Measurements from ENCODE around the gene SRPX2. TPM values are rescaled to one million over a fixed set of nuclear protein-coding genes. Genes with fewer than 3 reads are reported as not detected.

The SRPX2 gene
- total and polyA plus RNA-seq, 2 of the 13 experiments (the other 11 are each of a cell fraction or from before 2014, with no cell fraction given), result 1.5 to 6.7 TPM

DNA sequence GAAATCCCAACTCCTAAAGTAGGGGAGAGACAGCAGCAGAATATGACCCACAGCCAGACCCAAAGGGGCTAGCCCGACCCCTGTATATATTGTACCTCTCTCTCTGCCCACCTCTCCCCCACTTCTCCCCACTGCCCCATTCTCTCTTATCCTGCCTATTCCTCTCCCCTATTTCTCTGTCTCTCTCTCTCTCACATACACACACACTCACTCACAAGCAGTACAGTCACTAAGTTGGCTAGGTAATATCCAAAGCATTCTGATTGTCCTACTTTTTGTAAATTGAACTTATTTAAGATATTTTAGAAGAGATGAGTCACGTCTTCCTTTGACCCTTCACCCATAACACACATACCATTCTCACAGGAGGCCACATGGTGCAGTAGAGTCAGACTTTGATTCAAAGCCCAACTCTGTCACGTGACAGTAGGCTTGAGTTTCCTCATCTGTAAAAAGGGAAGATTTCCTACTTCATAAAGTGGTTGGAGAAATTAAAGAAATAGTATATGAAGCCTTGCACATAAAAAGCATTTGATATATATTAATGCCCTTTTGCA lies 29.5 kb downstream of the SRPX2 start:
- TF ChIP-seq ZNF44 (CRISPR knock-in tag; IDR thresholded peaks at IDR 0.05), result no peak
- no peak for TF ChIP-seq HNF4G (IDR thresholded peaks at IDR 0.05; ENCODE audit: borderline replicate concordance, low read depth, low read length)
- no peak for TF ChIP-seq HNF4G (CRISPR knock-in tag; IDR thresholded peaks at IDR 0.05; ENCODE audit: borderline replicate concordance, low read depth)
- no peak for TF ChIP-seq DMAP1 (CRISPR knock-in tag; IDR thresholded peaks at IDR 0.05)
- no peak for TF ChIP-seq KDM3A (CRISPR knock-in tag; IDR thresholded peaks at IDR 0.05; ENCODE audit: low read depth)
- no peak for TF ChIP-seq ZNF792 (CRISPR knock-in tag; IDR thresholded peaks at IDR 0.05)
- no peak for TF ChIP-seq MIXL1 (CRISPR knock-in tag; IDR thresholded peaks at IDR 0.05)
- TF ChIP-seq CBX1 (IDR thresholded peaks at IDR 0.05; ENCODE audit: low read depth), result no peak
- TF ChIP-seq ZNF713 (CRISPR knock-in tag; IDR thresholded peaks at IDR 0.05), result no peak
- TF ChIP-seq, protein P1, sequence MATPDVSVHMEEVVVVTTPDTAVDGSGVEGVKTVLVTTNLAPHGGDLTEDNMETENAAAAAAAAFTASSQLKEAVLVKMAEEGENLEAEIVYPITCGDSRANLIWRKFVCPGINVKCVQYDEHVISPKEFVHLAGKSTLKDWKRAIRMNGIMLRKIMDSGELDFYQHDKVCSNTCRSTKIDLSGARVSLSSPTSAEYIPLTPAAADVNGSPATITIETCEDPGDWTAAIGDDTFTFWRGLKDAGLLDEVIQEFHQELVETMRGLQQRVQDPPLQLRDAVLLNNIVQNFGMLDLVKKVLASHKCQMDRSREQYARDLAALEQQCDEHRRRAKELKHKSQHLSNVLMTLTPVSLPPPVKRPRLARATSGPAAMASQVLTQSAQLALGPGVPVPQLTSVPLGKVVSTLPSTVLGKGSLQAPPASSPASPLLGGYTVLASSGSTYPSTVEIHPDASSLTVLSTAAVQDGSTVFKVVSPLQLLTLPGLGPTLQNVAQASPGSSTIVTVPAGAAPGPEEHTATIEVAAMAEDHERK (CRISPR knock-in tag; IDR thresholded peaks at IDR 0.05; ENCODE audit: low read depth), result no peak
- TF ChIP-seq, protein P2, sequence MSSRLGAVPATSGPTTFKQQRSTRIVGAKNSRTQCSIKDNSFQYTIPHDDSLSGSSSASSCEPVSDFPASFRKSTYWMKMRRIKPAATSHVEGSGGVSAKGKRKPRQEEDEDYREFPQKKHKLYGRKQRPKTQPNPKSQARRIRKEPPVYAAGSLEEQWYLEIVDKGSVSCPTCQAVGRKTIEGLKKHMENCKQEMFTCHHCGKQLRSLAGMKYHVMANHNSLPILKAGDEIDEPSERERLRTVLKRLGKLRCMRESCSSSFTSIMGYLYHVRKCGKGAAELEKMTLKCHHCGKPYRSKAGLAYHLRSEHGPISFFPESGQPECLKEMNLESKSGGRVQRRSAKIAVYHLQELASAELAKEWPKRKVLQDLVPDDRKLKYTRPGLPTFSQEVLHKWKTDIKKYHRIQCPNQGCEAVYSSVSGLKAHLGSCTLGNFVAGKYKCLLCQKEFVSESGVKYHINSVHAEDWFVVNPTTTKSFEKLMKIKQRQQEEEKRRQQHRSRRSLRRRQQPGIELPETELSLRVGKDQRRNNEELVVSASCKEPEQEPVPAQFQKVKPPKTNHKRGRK (CRISPR knock-in tag; IDR thresholded peaks at IDR 0.05), result no peak
- TF ChIP-seq, protein P3, sequence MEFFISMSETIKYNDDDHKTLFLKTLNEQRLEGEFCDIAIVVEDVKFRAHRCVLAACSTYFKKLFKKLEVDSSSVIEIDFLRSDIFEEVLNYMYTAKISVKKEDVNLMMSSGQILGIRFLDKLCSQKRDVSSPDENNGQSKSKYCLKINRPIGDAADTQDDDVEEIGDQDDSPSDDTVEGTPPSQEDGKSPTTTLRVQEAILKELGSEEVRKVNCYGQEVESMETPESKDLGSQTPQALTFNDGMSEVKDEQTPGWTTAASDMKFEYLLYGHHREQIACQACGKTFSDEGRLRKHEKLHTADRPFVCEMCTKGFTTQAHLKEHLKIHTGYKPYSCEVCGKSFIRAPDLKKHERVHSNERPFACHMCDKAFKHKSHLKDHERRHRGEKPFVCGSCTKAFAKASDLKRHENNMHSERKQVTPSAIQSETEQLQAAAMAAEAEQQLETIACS (CRISPR knock-in tag; IDR thresholded peaks at IDR 0.05), result no peak
- TF ChIP-seq, protein P4, sequence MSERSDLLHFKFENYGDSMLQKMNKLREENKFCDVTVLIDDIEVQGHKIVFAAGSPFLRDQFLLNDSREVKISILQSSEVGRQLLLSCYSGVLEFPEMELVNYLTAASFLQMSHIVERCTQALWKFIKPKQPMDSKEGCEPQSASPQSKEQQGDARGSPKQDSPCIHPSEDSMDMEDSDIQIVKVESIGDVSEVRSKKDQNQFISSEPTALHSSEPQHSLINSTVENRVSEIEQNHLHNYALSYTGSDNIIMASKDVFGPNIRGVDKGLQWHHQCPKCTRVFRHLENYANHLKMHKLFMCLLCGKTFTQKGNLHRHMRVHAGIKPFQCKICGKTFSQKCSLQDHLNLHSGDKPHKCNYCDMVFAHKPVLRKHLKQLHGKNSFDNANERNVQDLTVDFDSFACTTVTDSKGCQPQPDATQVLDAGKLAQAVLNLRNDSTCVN (CRISPR knock-in tag; IDR thresholded peaks at IDR 0.05; ENCODE audit: borderline replicate concordance), result no peak
- TF ChIP-seq SMYD3 (CRISPR knock-in tag; IDR thresholded peaks at IDR 0.05), result no peak
- no peak for TF ChIP-seq HMG20A (CRISPR knock-in tag; IDR thresholded peaks at IDR 0.05; ENCODE audit: borderline replicate concordance)

More for the DNA sequence above, 29.5 kb downstream of the SRPX2 start:
- CTCF ChIA-PET (ENCODE audit: low intra/inter-chr PET ratio, low total read pairs), result no interaction called here
- in situ Hi-C loops (cut with HindIII; ENCODE audit: extremely low pct_ligation_motif_present, low pct_unique_long_range_greater_than_20kb) (no loop called here), intact Hi-C loops (cut with micrococcal nuclease; ENCODE audit: unreplicated experiment) (no loop called here)
- Histone ChIP-seq H3K9me3 (ENCODE audit: low read length) (no peaks in the 10 kb centered on the region), H3K36me3 (replicated peaks in 1 of 2; ENCODE audit: control insufficient read depth in 1 of 2, insufficient read depth in 2 of 2, low read length in 2 of 2) (no peaks in the 10 kb centered on the region), H3K79me2 (ENCODE audit: insufficient read depth, low read length) (no peaks in the 10 kb centered on the region), H4K20me1 (ENCODE audit: insufficient read depth, low read length) (no peaks in the 10 kb centered on the region), H2AFZ (ENCODE audit: low read length) (no peak overlapping the region), H3K27me3 (ENCODE audit: control insufficient read depth in 1 of 2, insufficient read depth in 2 of 2, low read length in 2 of 2) (no peaks in the 10 kb centered on the region), H3K4me3 (replicated peaks in 1 of 3; ENCODE audit: insufficient read depth in 1 of 3, low read depth in 2 of 3, low read length in 3 of 3) (no peak overlapping the region), H3K9ac (ENCODE audit: insufficient read depth, low read depth, low read length) (no peak overlapping the region), H3K4me2 (ENCODE audit: low read depth, low read length) (no peak overlapping the region), H3K4me1 (ENCODE audit: insufficient read depth, low read length) (peaks cover 10% of the 10 kb centered on the region), H3K27ac (ENCODE audit: extremely low read length, insufficient read depth, low read length) (no peak overlapping the region)
- POLR2A ChIA-PET, result no interaction called here
- no peak for ATAC-seq
- WGBS (ENCODE audit: low lambda C conversion rate), result 73% methylated on average over 3 of the region's 3 CpGs
- FAIRE-seq, result no peak
- BruUV-seq (replicated peaks), result no TSS peak
- no peak for DNase-seq (ENCODE audit: low spot score)
